HG03025 (cell line): ENCODE results near the gene TP53INP2.
"Not testable (repeated sequence)": the region's sequence is repeated elsewhere in the genome, so short reads cannot be mapped to it uniquely, and the experiment has no call there.

Experiments used
- ATAC-seq: cut with Tn5 transposase; IDR thresholded peaks from one replicate; pipeline ENCODE4 v1.9.1; 2021; ENCODE audit warnings: mild to moderate bottlenecking, moderate library complexity; ENCODE audit not compliant: unreplicated experiment, low FRiP score

TP53INP2 gene

GRCh38 chr20:34705008-34705396, 858 bp downstream of the TP53INP2 start:
- ATAC-seq = no peak

DNA sequence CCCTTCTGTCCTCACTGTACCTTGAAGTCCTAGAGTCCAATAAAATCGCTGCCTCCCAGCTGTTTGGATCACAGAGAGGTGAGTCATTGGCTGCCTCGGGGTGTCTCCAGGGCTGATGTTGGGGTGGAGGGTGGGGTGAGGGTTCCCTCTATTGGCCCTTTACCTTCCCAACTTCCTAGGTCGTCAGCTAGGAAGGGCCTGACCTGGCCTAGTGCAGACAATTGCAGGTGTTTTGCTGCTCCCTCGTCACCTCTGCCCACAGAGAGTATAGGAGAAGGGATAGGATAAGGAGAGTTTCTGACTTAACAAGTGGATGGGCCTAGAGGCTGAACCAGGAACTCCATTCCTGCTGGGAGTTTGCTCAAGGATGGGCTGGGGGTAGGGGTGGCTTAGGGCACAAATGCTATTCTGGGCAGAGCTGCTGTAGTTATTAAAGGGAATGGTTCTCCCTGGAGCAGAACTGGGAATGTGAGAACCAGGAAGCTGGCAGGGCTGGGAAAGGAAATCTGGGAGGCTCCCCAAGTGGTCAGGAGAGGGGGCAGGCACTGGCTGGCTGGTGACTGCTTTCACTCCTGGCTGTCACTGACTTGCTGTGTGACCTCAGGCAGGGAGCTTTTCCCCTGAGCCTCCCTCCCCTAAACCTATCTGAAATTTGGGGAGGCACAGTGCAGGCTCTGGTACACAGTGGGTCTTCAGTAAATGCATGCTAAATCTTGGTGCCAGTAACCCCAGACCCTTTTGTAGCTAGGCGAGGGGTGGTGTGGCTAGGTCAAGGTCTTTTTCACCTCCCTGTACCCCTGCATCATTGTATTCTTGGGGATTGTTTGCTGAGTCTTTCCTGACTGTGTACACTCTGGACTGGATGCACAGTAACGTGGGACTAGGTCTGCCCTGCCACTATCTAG, 1.5 kb downstream of the TP53INP2 start:
- ATAC-seq = no peak

- ATAC-seq = no peak
These were observed 2.2 kb downstream of the TP53INP2 start for GRCh38 chr20:34706302-34706875.

DNA sequence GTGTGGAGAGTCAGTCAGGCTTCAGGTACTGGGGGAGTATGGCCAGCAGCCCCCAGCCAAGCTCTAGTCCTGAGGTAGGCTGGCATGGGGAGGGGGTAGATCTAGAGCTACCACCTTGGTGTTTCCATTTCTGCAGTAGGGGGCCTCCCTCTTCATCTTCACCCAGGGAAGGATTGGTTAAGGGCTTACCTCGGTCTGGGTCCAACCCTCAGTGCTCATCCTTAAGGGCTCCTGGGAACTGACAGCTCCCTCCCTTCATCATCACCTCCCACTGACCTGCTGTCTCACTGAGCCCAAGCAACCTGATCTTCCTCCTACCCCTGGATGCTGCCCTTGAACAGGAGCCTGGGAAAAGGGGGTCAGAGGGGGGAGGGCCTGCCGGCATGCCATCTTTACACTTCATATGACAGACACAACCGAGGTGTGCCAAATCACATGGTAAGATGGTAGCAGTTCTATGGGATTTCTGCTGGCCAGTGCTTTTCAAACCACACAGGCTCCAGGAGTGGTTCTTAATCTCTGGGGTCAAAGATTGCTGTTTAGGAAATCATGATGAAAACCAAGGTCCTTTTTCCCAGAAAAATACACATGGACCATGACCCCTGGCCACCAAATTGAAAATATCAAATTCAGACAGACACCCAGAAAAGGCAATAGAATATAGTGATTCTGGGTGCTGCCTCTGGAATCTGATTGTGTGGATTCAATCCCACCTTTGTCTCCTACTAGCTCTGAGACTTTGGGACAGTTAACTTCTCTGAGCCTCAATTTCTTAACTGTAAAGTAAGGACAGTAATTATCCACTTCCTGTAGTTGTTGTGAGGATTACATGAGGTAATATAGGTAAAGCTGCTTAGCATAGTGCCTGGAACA, 3.0 kb downstream of the TP53INP2 start:
- ATAC-seq = no peak

GRCh38 chr20:34708621-34709043, 4.5 kb downstream of the TP53INP2 start:
- ATAC-seq = no peak

- ATAC-seq = peak; percentile 50
These were observed 5.1 kb downstream of the TP53INP2 start for GRCh38 chr20:34709044-34709830.

GRCh38 chr20:34709831-34710567, 5.9 kb downstream of the TP53INP2 start:
- ATAC-seq = peak; percentile 33

- ATAC-seq = no peak
These were observed 6.4 kb downstream of the TP53INP2 start for GRCh38 chr20:34710568-34710839.

DNA sequence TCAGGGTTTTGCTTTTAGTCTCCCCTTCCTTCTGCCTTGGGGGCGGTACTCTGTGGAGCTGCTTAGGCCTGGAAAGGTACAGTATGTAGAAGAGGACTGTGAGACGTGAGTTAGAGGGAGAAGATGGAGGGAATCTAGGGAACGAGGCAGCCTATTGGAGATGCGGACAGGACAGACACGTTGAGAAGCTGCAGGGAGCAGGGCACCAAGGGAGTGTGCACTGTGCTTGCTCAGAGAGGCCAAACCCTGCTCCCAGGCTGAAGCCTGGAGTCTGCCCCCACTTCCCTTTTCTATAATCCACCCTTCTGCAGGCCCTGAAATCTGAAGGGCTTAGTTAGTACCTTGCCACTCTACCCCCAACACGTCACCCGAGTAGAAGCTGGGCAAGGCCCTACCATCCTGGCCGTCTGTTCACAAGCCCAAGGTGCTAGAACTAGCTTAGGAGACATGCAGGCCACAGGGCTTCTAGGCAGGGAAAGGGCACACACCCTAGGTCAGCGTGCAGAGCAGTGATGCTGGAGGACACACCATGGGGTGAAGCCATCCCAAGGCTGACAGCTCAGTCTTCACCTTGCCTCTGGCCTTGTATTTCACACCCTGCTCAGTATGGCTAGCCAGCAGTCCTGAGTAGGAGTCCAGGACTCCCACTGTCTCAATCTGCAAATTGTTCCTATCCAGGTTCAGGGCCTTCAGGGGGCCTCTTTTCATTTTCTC, 6.9 kb downstream of the TP53INP2 start:
- ATAC-seq = no peak

GRCh38 chr20:34711813-34712430, 7.8 kb downstream of the TP53INP2 start:
- ATAC-seq = no peak

- ATAC-seq = no peak
These were observed 8.5 kb downstream of the TP53INP2 start for GRCh38 chr20:34712525-34713192.

DNA sequence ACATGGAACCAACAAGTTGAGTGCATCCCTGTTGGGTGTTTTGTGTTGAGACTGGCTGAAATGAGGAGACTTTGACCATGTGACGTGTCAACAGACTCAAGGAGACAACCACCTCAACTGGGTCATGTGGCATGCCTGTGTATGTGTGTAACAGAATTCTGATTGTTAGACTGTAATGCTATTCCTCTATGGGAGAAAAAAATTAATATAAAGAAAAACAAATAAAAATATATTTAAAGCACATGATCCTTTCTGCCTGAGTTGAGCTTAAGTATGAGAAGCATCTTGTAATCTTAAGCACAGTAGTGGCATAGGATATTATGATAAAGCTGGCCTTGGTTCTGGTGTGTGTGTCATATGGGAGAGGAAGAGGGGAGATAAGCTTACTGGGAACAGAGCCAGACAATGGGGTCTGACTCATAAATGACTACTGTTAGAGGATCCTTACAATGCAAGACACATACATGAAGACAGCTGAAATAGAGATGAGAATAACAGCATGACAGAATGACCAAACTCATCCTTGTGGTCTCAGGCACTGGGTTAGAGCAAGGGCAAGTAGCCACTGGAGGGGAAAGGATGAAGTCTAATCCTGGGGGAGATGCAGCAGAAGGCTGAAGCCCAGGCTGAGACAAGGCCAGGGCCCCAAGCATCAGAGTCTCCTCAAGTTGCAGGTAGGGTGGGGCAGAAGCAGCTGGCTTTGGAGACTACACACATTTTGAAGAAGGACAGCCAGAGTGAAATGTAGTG, 9.2 kb downstream of the TP53INP2 start:
- ATAC-seq = no peak

GRCh38 chr20:34713944-34714515, 9.9 kb downstream of the TP53INP2 start:
- ATAC-seq = not testable (repeated sequence)

DNA sequence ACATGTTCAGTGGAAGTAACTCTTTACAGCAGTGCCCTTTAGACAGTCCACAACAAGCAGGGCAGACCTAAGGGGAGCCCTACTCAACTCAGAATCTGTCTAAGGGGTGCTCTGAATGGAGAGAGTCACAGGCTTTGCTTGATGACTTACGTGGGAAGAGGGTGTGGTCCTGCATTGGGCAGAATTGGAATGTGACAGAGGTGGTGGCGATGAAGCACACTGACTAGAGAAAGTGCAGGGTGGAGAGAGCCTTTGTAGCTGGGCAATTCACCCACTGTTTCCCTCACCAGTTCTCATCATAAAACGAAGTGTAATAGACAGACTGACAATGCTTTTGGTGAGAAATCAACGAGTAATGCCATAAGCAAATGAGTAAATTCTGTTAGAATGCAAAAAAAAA, 11.2 kb downstream of the TP53INP2 start:
- ATAC-seq = no peak

DNA sequence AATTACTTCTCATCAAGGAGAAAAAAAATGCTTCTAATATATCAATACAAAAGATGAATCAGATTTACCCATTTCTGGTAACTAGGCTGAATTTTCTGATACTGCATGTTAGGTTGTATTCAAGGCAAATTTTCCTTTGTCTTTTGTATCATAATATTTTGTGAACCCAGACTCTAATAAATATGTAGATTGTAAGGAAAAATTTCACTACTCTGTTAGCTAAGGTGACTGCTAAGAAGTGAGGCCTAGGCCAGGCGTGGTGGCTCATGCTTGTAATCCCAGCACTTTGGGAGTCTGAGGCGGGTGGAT, 12.7 kb downstream of the TP53INP2 start:
- ATAC-seq = no peak

DNA sequence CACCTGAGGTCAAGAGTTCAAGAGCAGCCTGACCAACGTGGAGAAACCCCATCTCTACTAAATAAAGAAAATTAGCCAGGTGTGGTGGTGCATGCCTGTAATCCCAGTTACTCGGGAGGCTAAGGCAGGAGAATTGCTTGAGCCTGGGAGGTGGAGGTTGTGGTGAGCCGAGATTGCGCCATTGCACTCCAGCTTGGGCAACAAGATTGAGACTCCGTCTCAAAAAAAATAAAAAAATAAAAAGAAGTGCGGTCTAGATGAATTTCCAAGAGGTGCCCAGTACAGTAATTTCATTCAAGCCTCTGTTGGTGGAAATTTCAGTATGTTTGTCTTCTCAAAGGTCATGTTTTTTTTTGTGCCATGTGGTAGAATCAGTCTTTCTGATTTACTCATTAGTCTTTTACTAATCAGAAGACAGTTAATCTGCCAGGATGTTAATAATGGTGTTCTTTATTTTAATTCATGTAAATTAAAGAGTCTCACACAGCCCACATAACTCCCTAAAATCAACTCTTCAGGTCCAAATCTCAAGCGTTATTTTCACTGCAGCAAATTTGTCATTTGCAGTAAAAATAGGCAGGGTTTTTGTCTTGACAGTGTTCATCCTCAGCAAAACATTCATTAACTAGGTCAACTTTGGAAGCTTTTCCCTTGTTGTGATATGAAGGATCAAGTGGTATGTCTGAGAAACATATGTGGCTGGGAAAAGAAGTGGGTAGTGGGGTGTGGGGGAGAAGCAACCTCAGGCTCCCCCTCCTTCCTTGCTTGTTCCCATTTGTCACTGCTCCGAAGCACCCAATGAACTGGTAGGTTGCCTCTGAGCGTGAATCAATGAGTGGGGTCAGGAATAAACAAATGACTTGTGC, 13.3 kb downstream of the TP53INP2 start:
- ATAC-seq = no peak
